HG03432 (cell line): ENCODE measurements around the gene SULF2.
A peak's percentile ranks its signal among the peaks of the same experiment; 100 is the strongest.

Experiments
- ATAC-seq: cut with Tn5 transposase; IDR thresholded peaks from one replicate; pipeline ENCODE4 v1.9.1; 2021; ENCODE audit warnings: mild to moderate bottlenecking, moderate library complexity; ENCODE audit not compliant: unreplicated experiment

SULF2 gene

GRCh38 chr20:47614703-47615309, 170.5 kb downstream of the SULF2 start:
- ATAC-seq, result no peak

- ATAC-seq, result no peak
These were observed 172.6 kb downstream of the SULF2 start for GRCh38 chr20:47612670-47613069.

GRCh38 chr20:47611785-47612184, 173.5 kb downstream of the SULF2 start:
- no peak for ATAC-seq

- no peak for ATAC-seq
These were observed 174.4 kb downstream of the SULF2 start for GRCh38 chr20:47610945-47611250.

- peak; percentile 71 for ATAC-seq
These were observed 174.9 kb downstream of the SULF2 start for GRCh38 chr20:47610247-47610944.

- ATAC-seq, result no peak
These were observed 176.3 kb downstream of the SULF2 start for GRCh38 chr20:47609001-47609400.
